Measurements from ENCODE around the gene FRMPD4. TPM values are rescaled to one million over a fixed set of nuclear protein-coding genes. Genes with fewer than 3 reads are reported as not detected.

FRMPD4 gene
- total and polyA plus RNA-seq, 12 donors = under 0.01 to 0.06 (median 0.02) TPM; not detected in 7

GRCh38 chrX:12379671-12380070 is 241.4 kb downstream of the FRMPD4 start:
- Histone ChIP-seq H3K4me3 (no peak overlapping the region), H3K36me3 (replicated peaks in 1 of 2) (no peaks in the 10 kb centered on the region), H3K27me3 (peaks cover 16% of the 10 kb centered on the region), H3K9me3 (replicated peaks in 1 of 3) (no peaks in the 10 kb centered on the region), H3K4me1 (replicated peaks in 1 of 2) (no peaks in the 10 kb centered on the region), H3K27ac (no peak overlapping the region)
- TF ChIP-seq POLR2A (IDR thresholded peaks at IDR 0.05) = no peak
- TF ChIP-seq, protein P1, sequence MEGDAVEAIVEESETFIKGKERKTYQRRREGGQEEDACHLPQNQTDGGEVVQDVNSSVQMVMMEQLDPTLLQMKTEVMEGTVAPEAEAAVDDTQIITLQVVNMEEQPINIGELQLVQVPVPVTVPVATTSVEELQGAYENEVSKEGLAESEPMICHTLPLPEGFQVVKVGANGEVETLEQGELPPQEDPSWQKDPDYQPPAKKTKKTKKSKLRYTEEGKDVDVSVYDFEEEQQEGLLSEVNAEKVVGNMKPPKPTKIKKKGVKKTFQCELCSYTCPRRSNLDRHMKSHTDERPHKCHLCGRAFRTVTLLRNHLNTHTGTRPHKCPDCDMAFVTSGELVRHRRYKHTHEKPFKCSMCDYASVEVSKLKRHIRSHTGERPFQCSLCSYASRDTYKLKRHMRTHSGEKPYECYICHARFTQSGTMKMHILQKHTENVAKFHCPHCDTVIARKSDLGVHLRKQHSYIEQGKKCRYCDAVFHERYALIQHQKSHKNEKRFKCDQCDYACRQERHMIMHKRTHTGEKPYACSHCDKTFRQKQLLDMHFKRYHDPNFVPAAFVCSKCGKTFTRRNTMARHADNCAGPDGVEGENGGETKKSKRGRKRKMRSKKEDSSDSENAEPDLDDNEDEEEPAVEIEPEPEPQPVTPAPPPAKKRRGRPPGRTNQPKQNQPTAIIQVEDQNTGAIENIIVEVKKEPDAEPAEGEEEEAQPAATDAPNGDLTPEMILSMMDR (IDR thresholded peaks at IDR 0.05) = no peak
- 64 to 82% (median 68%) methylated on average over 3 of the region's 3 CpGs for WGBS, 4 donors
- intact Hi-C loops (cut with DNase I) = no loop called here
- no peak for DNase-seq

GRCh38 chrX:12383196-12383595 is 244.9 kb downstream of the FRMPD4 start:
- Histone ChIP-seq H3K9me3 (replicated peaks in 1 of 3) (no peaks in the 10 kb centered on the region), H3K27ac (no peak overlapping the region), H3K36me3 (replicated peaks in 1 of 2) (no peaks in the 10 kb centered on the region), H3K4me1 (replicated peaks in 1 of 2) (no peaks in the 10 kb centered on the region), H3K4me3 (no peak overlapping the region), H3K27me3 (peaks cover 13% of the 10 kb centered on the region)
- WGBS, 4 donors = 48 to 54% (median 50%) methylated on average over 1 to 2 of the region's 2 CpGs
- intact Hi-C loops (cut with DNase I) = no loop called here
- TF ChIP-seq POLR2A (IDR thresholded peaks at IDR 0.05) = no peak
- TF ChIP-seq, protein P1 (IDR thresholded peaks at IDR 0.05) = no peak
- no peak for DNase-seq

DNA sequence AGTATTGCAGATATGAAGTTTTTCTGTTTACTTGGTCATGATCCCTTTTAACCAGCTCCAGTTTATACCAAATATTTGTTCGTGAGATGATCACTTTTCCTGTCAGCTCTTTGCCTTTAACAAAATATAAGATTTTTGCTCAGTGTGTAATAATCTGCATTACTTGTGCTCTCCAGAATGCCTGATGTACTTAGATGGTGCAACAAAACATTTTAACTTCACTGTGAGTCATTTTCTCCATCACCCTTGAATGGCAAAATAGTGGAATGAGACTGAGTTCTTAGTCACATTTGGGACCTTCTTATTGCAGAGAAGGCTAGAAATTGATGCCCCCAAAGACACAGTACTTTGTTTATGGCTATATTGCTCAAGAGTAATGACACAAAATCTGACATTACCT is 252.0 kb downstream of the FRMPD4 start:
- TF ChIP-seq POLR2A (IDR thresholded peaks at IDR 0.05) = no peak
- TF ChIP-seq, protein P1 (IDR thresholded peaks at IDR 0.05) = no peak
- 73 to 85% (median 77%) methylated on average over 1 of the region's 1 CpG for WGBS, 4 donors
- H3K4me3 ChIP-seq = no peak overlapping the region
- no peaks in the 10 kb centered on the region for H3K9me3 ChIP-seq (replicated peaks in 1 of 3)
- peaks cover 4% of the 10 kb centered on the region for H3K27me3 ChIP-seq
- no peaks in the 10 kb centered on the region for H3K36me3 ChIP-seq (replicated peaks in 1 of 2)
- H3K4me1 ChIP-seq (replicated peaks in 1 of 2) = no peaks in the 10 kb centered on the region
- no peak for DNase-seq
- no peak overlapping the region for H3K27ac ChIP-seq
- intact Hi-C loops (cut with DNase I) = no loop called here

- intact Hi-C loops (cut with DNase I) = no loop called here
- H3K27ac ChIP-seq = no peak overlapping the region
- TF ChIP-seq, protein P1 (IDR thresholded peaks at IDR 0.05) = no peak
- TF ChIP-seq POLR2A (IDR thresholded peaks at IDR 0.05) = no peak
- H3K27me3 ChIP-seq = peaks cover 7% of the 10 kb centered on the region
- no peak overlapping the region for H3K4me3 ChIP-seq
- DNase-seq = no peak
- no peaks in the 10 kb centered on the region for H3K9me3 ChIP-seq (replicated peaks in 1 of 3)
- no peaks in the 10 kb centered on the region for H3K4me1 ChIP-seq (replicated peaks in 1 of 2)
- H3K36me3 ChIP-seq (replicated peaks in 1 of 2) = no peaks in the 10 kb centered on the region
These were observed 258.3 kb downstream of the FRMPD4 start for GRCh38 chrX:12396584-12396983.

Data from adrenal gland (tissue), 12 donors.